ENCODE data around the gene ENAH.

GRCh38 chr1:225666495-225666894 lies 13.6 kb upstream of the ENAH start:
- TF ChIP-seq CTCF (IDR thresholded peaks at IDR 0.05; ENCODE audit: insufficient read depth, low read depth, low read length) (no peak), EZH2 (IDR thresholded peaks at IDR 0.05; ENCODE audit: insufficient read depth, low read length) (no peak)
